Type B pancreatic cell (in vitro differentiated cells): Measurements from ENCODE around the gene RMDN3. TPM values are rescaled to one million over a fixed set of nuclear protein-coding genes. Genes with fewer than 3 reads are reported as not detected.

Experiments
- DNase-seq: peaks from one replicate; pipeline ENCODE4 v3.0.0; 2021; ENCODE audit warnings: mixed read lengths; ENCODE audit not compliant: unreplicated experiment; ENCODE audit errors: extremely low spot score
- H3K27ac Mint-ChIP-seq: 2 replicates; pipeline ENCODE4 v1.8.0; 2021; ENCODE audit warnings: mild to moderate bottlenecking, mixed read lengths
- H3K27me3 Mint-ChIP-seq: 2 replicates; pipeline ENCODE4 v1.8.0; 2021; ENCODE audit warnings: mixed read lengths
- H3K36me3 Mint-ChIP-seq: 2 replicates; pipeline ENCODE4 v1.8.0; 2021; ENCODE audit warnings: mixed read lengths
- H3K4me1 Mint-ChIP-seq: one replicate; pipeline ENCODE4 v1.8.0; 2021; ENCODE audit warnings: mixed read lengths; ENCODE audit not compliant: unreplicated experiment
- H3K4me3 Mint-ChIP-seq: 2 replicates; pipeline ENCODE4 v1.8.0; 2021; ENCODE audit warnings: mild to moderate bottlenecking, mixed read lengths
- H3K9me3 Mint-ChIP-seq: 2 replicates; pipeline ENCODE4 v1.8.0; 2021; ENCODE audit warnings: mixed read lengths
- total RNA-seq: library from RNA; stranded (reverse); gene quantifications from 2 replicates; pipeline ENCODE4 v1.2.1, GENCODE V29; 2021; ENCODE audit warnings: low replicate concordance
- TF ChIP-seq, protein P1 (sequence below): fragments of 200-600 bp; sonication (generic); conservative IDR thresholded peaks from 2 replicates; pipeline ENCODE4 v1.5.0; 2021; ENCODE audit warnings: antibody characterized with exemption, mild to moderate bottlenecking

Gene RMDN3
- total RNA-seq, 1 donor from 2014 or later: 32.0 TPM

GRCh38 chr15:40691737-40692136, 63.3 kb downstream of the RMDN3 start:
- peaks cover 17% of the 10 kb centered on the region for H3K4me1 Mint-ChIP-seq
- no peak for DNase-seq
- TF ChIP-seq, protein P1, sequence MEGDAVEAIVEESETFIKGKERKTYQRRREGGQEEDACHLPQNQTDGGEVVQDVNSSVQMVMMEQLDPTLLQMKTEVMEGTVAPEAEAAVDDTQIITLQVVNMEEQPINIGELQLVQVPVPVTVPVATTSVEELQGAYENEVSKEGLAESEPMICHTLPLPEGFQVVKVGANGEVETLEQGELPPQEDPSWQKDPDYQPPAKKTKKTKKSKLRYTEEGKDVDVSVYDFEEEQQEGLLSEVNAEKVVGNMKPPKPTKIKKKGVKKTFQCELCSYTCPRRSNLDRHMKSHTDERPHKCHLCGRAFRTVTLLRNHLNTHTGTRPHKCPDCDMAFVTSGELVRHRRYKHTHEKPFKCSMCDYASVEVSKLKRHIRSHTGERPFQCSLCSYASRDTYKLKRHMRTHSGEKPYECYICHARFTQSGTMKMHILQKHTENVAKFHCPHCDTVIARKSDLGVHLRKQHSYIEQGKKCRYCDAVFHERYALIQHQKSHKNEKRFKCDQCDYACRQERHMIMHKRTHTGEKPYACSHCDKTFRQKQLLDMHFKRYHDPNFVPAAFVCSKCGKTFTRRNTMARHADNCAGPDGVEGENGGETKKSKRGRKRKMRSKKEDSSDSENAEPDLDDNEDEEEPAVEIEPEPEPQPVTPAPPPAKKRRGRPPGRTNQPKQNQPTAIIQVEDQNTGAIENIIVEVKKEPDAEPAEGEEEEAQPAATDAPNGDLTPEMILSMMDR: no peak
- H3K9me3 Mint-ChIP-seq: no peaks in the 10 kb centered on the region
- H3K36me3 Mint-ChIP-seq: peaks cover 4% of the 10 kb centered on the region
- no peak overlapping the region for H3K27ac Mint-ChIP-seq
- H3K27me3 Mint-ChIP-seq: no peaks in the 10 kb centered on the region
- H3K4me3 Mint-ChIP-seq: peak overlapping the region; percentile 25

DNA sequence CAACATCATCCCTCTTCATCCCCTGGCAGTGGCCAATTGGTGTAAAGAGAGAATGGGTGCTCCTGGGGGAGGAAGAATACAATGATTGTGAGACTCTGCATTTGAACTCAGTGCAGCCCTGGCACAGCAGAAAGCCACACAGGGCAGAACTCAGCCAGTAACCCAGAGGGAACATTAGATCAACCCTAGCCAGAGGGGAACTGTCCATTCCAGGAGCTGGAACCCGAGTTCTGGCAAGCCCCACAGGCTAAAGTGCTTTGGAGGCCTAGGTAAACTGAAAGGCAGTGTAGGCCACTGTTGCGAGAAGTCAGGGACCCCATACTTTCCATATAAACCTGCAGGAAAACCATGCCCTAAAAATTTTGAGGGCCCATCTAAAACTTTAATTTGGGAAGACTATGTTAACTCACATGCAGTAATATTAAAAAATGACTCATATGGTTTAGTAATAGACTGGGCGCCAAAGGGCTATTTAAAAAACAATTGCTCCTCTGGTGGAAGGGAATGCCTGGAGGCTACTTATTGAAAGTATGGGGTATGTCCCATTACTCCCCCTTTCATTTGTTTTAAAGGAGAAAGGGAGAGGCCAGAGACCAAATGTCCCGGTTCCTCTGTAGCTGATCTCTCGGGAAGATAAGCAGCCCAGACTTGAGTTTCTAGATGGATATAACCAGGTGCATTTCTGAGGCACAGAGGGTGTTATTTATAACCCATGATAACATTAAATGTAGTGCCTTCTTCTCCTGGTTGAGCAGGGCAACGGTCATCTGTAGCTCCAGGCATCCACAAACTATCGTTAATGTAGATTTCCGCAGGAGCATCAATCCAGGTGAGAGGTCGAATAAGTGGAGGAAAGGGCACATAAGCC, 65.9 kb downstream of the RMDN3 start:
- Mint-ChIP-seq H3K36me3 (peaks cover under 1% of the 10 kb centered on the region), H3K9me3 (no peaks in the 10 kb centered on the region), H3K4me3 (no peak overlapping the region), H3K27me3 (no peaks in the 10 kb centered on the region), H3K4me1 (peaks cover 6% of the 10 kb centered on the region), H3K27ac (no peak overlapping the region)
- DNase-seq: no peak
- TF ChIP-seq, protein P1: no peak

Other genes with a start within 250 kb of the RMDN3 start
- 18.4 and 21.0 TPM in 2 replicates for gene CCDC32, start 190.2 kb downstream of the RMDN3 start, total RNA-seq
- gene RPUSD2, start 186.0 kb downstream of the RMDN3 start, total RNA-seq: 16.2 and 18.0 TPM in 2 replicates
- gene KNL1, start 161.0 kb downstream of the RMDN3 start, total RNA-seq: 7.6 and 21.4 TPM in 2 replicates
- gene RAD51, start 60.1 kb downstream of the RMDN3 start, total RNA-seq: 15.7 and 20.5 TPM in 2 replicates
- gene GCHFR, start 8.8 kb upstream of the RMDN3 start, total RNA-seq: 23.3 and 23.5 TPM in 2 replicates
- gene C15orf62, start 14.7 kb upstream of the RMDN3 start, total RNA-seq: 1.1 and 1.3 TPM in 2 replicates
- 31.6 and 45.0 TPM in 2 replicates for gene ZFYVE19, start 51.8 kb upstream of the RMDN3 start, total RNA-seq
- gene DNAJC17, start 52.2 kb upstream of the RMDN3 start, total RNA-seq: 23.7 and 38.3 TPM in 2 replicates
- 0.70 and 1.0 TPM in 2 replicates for gene PPP1R14D, start 73.5 kb upstream of the RMDN3 start, total RNA-seq
- 156 and 401 TPM in 2 replicates for gene SPINT1, start 88.8 kb upstream of the RMDN3 start, total RNA-seq
- gene RHOV, start 119.0 kb upstream of the RMDN3 start, total RNA-seq: 19.3 and 43.3 TPM in 2 replicates
- 25.6 and 37.2 TPM in 2 replicates for gene VPS18, start 139.2 kb upstream of the RMDN3 start, total RNA-seq
- 2.9 and 5.9 TPM in 2 replicates for gene DLL4, start 174.1 kb upstream of the RMDN3 start, total RNA-seq
- 7.8 and 12.9 TPM in 2 replicates for gene CHAC1, start 198.2 kb upstream of the RMDN3 start, total RNA-seq